AG04450 (cell line): ENCODE results near the gene EPN3. TPM values are rescaled to one million over a fixed set of nuclear protein-coding genes. Genes with fewer than 3 reads are reported as not detected.
A peak's percentile ranks its signal among the peaks of the same experiment; 100 is the strongest.

ENCODE experiments used
- CTCF ChIA-PET: fragments of 300-600, 350-600 bp; formaldehyde crosslinking; extraction: SDS; loops from one replicate; lab custom pipeline; 2022; ENCODE audit warnings: antibody characterized with exemption, inconsistent platforms; lab: Charles Lee
- POLR2A ChIA-PET: fragments of 350-600 bp; formaldehyde crosslinking; extraction: SDS; loops from one replicate; lab custom pipeline; 2021; ENCODE audit warnings: antibody characterized with exemption, inconsistent platforms; lab: Yijun Ruan, JAX
- DNase-seq: peaks from one replicate; pipeline ENCODE4 v3.0.0-alpha.2; 2011; ENCODE audit warnings: low read depth, low spot score
- H3K27ac ChIP-seq: one replicate; pipeline ENCODE4 v1.5.1; 2012; ENCODE audit warnings: low read depth, low read length, control low read depth
- H3K27me3 ChIP-seq: one replicate; pipeline ENCODE4 v1.6.0; 2012; ENCODE audit warnings: low read length; ENCODE audit not compliant: control insufficient read depth, insufficient read depth
- H3K4me3 ChIP-seq: 2 replicates; pipeline ENCODE4 v1.5.1; 2011; ENCODE audit warnings: mild to moderate bottlenecking, low read depth, low read length, control low read depth
- H3K9me3 ChIP-seq: 2 replicates; pipeline ENCODE4 v1.5.1; 2012; ENCODE audit warnings: low read length; ENCODE audit not compliant: control insufficient read depth, insufficient read depth
- CTCF ChIP-seq: IDR thresholded peaks from 2 replicates; pipeline ENCODE4 v1.5.1; 2011; ENCODE audit warnings: low read depth, low read length, control low read depth, inconsistent platforms
- polyA plus RNA-seq: library from polyadenylated mRNA; depleted of rRNA; stranded (reverse); fragments of >200 nt; gene quantifications from 2 replicates; pipeline ENCODE4 v1.2.3, GENCODE V29; 2011

EPN3 gene
- polyA plus RNA-seq, 1 experiment, result not detected

DNA sequence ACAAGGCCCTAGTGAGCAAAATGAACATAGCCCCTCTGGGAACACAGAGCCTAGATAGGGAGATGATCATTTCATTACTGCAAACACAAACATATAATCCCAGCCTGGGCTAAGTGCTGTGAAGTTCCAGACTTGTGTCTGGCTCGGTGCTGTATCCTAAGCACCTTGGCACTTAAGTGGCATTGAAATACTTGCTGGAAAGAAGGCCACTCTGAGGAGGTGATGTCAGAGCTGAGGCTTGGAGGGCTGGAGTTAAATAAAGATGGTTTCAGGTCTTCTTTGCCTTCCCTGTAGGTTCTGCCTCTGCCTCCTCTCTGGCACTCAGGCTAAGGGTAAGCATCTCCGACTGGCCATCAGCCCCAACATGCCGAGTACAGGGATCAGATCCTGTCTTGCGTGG, 25.6 kb downstream of the EPN3 start:
- Histone ChIP-seq H3K27ac (no peak overlapping the region), H3K4me3 (no peak overlapping the region), H3K9me3 (no peaks in the 10 kb centered on the region; the same call in 1 of the 2 replicates), H3K27me3 (peaks cover 48% of the 10 kb centered on the region)
- ChIA-PET CTCF (no interaction called here), POLR2A (interaction anchor here (1.4 kb wide), 1 partner anchor 80 kb away, joined by 3 read pairs; no protein-coding TSS in a partner anchor)
- no peak for DNase-seq
- no peak for TF ChIP-seq CTCF

DNA sequence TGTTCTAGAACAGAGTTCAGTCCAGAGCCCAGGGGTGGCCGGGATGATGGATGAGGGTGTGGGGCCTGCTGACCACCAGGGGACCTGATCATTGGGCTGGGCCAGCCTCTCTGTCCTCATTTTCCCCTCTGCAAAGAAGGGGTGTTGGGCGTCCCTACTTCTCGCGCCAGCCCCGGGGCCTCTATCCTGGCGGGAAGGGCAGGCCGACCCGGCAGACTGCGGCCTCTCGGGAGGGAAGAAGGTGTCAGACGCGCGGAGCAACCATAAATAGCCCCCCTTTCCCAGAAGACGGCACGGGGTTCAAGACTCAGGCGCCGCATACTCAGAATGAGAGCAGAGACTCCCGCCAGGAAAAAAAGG, 26.0 kb downstream of the EPN3 start:
- CTCF ChIA-PET, result no interaction called here
- TF ChIP-seq CTCF, result no peak

DNA sequence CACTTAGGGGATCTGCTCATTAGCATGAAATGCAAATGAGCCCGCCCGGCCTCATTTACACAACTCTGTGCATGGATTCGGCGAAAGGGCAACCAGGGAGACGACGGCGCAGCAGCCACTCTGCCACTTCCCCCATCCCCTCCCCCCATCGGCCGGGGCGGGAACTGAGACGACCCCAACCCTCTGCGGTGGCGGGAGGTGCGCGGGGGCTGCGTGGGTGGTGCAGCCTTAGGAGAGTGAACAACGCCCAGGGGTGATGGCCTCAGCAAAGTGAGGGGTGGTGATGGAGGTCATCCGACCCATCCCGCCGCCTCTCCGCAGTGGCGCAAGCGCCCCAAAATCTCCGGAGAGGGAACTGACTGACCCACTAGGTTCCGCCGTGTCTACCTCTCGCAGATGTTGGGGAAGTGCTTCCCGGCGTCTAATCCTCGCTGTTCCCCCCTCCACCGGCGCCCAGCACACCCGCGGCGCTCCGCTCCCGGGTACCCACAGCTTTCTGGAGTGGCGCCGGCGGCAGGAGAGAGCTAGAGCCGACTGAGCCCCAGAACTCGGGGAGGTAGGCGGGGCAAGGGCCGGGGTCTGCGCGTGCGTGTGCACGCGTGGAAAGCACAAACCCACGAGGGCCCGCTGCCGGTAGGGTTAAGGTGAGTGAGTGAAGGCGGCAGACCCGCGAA, 26.5 kb downstream of the EPN3 start:
- POLR2A ChIA-PET, result interaction anchor here (0.6 kb wide), 1 partner anchor 897 kb away, joined by 5 read pairs; no protein-coding TSS in a partner anchor
- H3K27me3 ChIP-seq, result peaks cover 58% of the 10 kb centered on the region
- DNase-seq, result no peak
- CTCF ChIA-PET, result interaction anchor here (0.8 to 1.9 kb wide), 2 partner anchors 9 to 135 kb away, joined by 4 to 19 read pairs; no protein-coding TSS in a partner anchor
- H3K4me3 ChIP-seq, result no peak overlapping the region
- H3K9me3 ChIP-seq, result no peaks in the 10 kb centered on the region; the same call in 1 of the 2 replicates
- no peak for TF ChIP-seq CTCF
- H3K27ac ChIP-seq, result no peak overlapping the region

More for the DNA sequence above, 26.0 kb downstream of the EPN3 start:
- POLR2A ChIA-PET, result no interaction called here
- no peak for DNase-seq
- H3K27me3 ChIP-seq, result peaks cover 53% of the 10 kb centered on the region
- H3K4me3 ChIP-seq, result no peak overlapping the region
- no peak overlapping the region for H3K27ac ChIP-seq
- no peaks in the 10 kb centered on the region; the same call in 1 of the 2 replicates for H3K9me3 ChIP-seq

- ChIA-PET CTCF (interaction anchor here (0.8 to 1.9 kb wide), 2 partner anchors 9 to 135 kb away, joined by 4 to 19 read pairs; no protein-coding TSS in a partner anchor), POLR2A (interaction anchor here (0.9 to 1.0 kb wide), 2 partner anchors 9 to 79 kb away, joined by 3 to 6 read pairs; no protein-coding TSS in a partner anchor)
- Histone ChIP-seq H3K4me3 (peak overlapping the region; percentile 47), H3K27ac (no peak overlapping the region), H3K9me3 (no peaks in the 10 kb centered on the region; the same call in 1 of the 2 replicates), H3K27me3 (peaks cover 62% of the 10 kb centered on the region)
- DNase-seq, result no peak
- no peak for TF ChIP-seq CTCF
Observed at GRCh38 chr17:50559674-50560184, 27.2 kb downstream of the EPN3 start.
